Measurements from ENCODE around the gene RPTOR.

The RPTOR gene

GRCh38 chr17:80822700-80823410 is 278.2 kb downstream of the RPTOR start:
- Histone ChIP-seq H3K79me2 (ENCODE audit: low read length) (no peaks in the 10 kb centered on the region), H3K27ac (ENCODE audit: low read length) (no peak overlapping the region), H4K20me1 (ENCODE audit: insufficient read depth, low read length) (peaks cover 5% of the 10 kb centered on the region; the same call in 1 of the 2 replicates), H3K4me3 (ENCODE audit: low read length) (no peak overlapping the region), H3K4me2 (ENCODE audit: low read length) (no peak overlapping the region), H3K36me3 (replicated peaks; ENCODE audit: low read depth, low read length) (peaks cover 2% of the 10 kb centered on the region), H3K4me1 (ENCODE audit: low read length) (peaks cover 11% of the 10 kb centered on the region), H2AFZ (ENCODE audit: low read depth, low read length) (no peak overlapping the region), H3K27me3 (ENCODE audit: low read depth, low read length) (no peaks in the 10 kb centered on the region), H3K9ac (ENCODE audit: low read length) (no peak overlapping the region), H3K9me3 (ENCODE audit: insufficient read depth, low read length) (no peaks in the 10 kb centered on the region)
- TF ChIP-seq EZH2phosphoT487 (IDR thresholded peaks at IDR 0.05; ENCODE audit: low read depth), result no peak
- no peak for TF ChIP-seq CTCF (IDR thresholded peaks at IDR 0.05; ENCODE audit: low read depth, low read length)

GRCh38 chr17:80824549-80825470 is 280.2 kb downstream of the RPTOR start:
- no peaks in the 10 kb centered on the region for H3K27me3 ChIP-seq (ENCODE audit: low read depth, low read length)
- H3K36me3 ChIP-seq (replicated peaks; ENCODE audit: low read depth, low read length), result peaks cover 2% of the 10 kb centered on the region
- no peak overlapping the region for H3K4me2 ChIP-seq (ENCODE audit: low read length)
- peaks cover 2% of the 10 kb centered on the region for H4K20me1 ChIP-seq (ENCODE audit: insufficient read depth, low read length)
- no peak overlapping the region for H3K27ac ChIP-seq (ENCODE audit: low read length)
- no peaks in the 10 kb centered on the region; the same call in 1 of the 2 replicates for H3K4me1 ChIP-seq (ENCODE audit: low read length)
- no peaks in the 10 kb centered on the region for H3K9me3 ChIP-seq (ENCODE audit: insufficient read depth, low read length)
- no peak for TF ChIP-seq EZH2phosphoT487 (IDR thresholded peaks at IDR 0.05; ENCODE audit: low read depth)
- TF ChIP-seq CTCF (IDR thresholded peaks at IDR 0.05; ENCODE audit: low read depth, low read length), result no peak
- H3K79me2 ChIP-seq (ENCODE audit: low read length), result no peaks in the 10 kb centered on the region
- no peak overlapping the region for H2AFZ ChIP-seq (ENCODE audit: low read depth, low read length)
- no peak overlapping the region for H3K9ac ChIP-seq (ENCODE audit: low read length)
- H3K4me3 ChIP-seq (ENCODE audit: low read length), result no peak overlapping the region

GRCh38 chr17:80825471-80826345 is 281.1 kb downstream of the RPTOR start:
- Histone ChIP-seq H2AFZ (ENCODE audit: low read depth, low read length) (no peak overlapping the region), H3K9me3 (ENCODE audit: insufficient read depth, low read length) (no peaks in the 10 kb centered on the region), H3K79me2 (ENCODE audit: low read length) (no peaks in the 10 kb centered on the region), H3K9ac (ENCODE audit: low read length) (no peak overlapping the region), H3K4me3 (ENCODE audit: low read length) (no peak overlapping the region), H3K36me3 (replicated peaks; ENCODE audit: low read depth, low read length) (peaks cover 2% of the 10 kb centered on the region), H3K27ac (ENCODE audit: low read length) (no peak overlapping the region), H3K4me2 (ENCODE audit: low read length) (no peak overlapping the region), H4K20me1 (ENCODE audit: insufficient read depth, low read length) (no peaks in the 10 kb centered on the region; the same call in 1 of the 2 replicates), H3K27me3 (ENCODE audit: low read depth, low read length) (no peaks in the 10 kb centered on the region), H3K4me1 (ENCODE audit: low read length) (no peaks in the 10 kb centered on the region)
- no peak for TF ChIP-seq CTCF (IDR thresholded peaks at IDR 0.05; ENCODE audit: low read depth, low read length)
